Neural progenitor cell (in vitro differentiated cells): Measurements from ENCODE around the gene CDC42EP4. TPM values are rescaled to one million over a fixed set of nuclear protein-coding genes. Genes with fewer than 3 reads are reported as not detected.

Experiments used
- DNase-seq: peaks from one replicate; pipeline ENCODE4 v3.0.0-alpha.2; 2016; ENCODE audit warnings: low spot score
- H2AFZ ChIP-seq: fragments of 200-600 bp; sonication (generic); replicated peaks from 2 replicates; pipeline ENCODE4 v1.6.1; 2016; ENCODE audit warnings: antibody characterized with exemption
- H3F3A ChIP-seq: fragments of 200-600 bp; sonication (generic); 2 replicates; pipeline ENCODE4 v1.6.1; 2016; ENCODE audit warnings: antibody characterized with exemption, low read depth
- H3K27ac ChIP-seq: fragments of 200-600 bp; sonication (generic); 2 replicates; pipeline ENCODE4 v1.5.1; 2016; ENCODE audit warnings: mild to moderate bottlenecking
- H3K27me3 ChIP-seq: fragments of 200-600 bp; sonication (generic); 2 replicates; pipeline ENCODE4 v1.6.1; 2016; ENCODE audit warnings: mild to moderate bottlenecking, moderate library complexity
- H3K36me3 ChIP-seq: fragments of 200-600 bp; sonication (generic); 2 replicates; pipeline ENCODE4 v1.5.1; 2016
- H3K4me1 ChIP-seq: fragments of 200-600 bp; sonication (generic); 2 replicates; pipeline ENCODE4 v1.6.1; 2016; ENCODE audit warnings: mixed run types
- H3K4me2 ChIP-seq: fragments of 200-600 bp; sonication (generic); 2 replicates; pipeline ENCODE4 v1.6.1; 2016
- H3K4me3 ChIP-seq: fragments of 200-600 bp; sonication (generic); 2 replicates; pipeline ENCODE4 v1.5.1; 2016
- H3K79me2 ChIP-seq: fragments of 200-600 bp; sonication (generic); 2 replicates; pipeline ENCODE4 v1.6.1; 2016; ENCODE audit warnings: low read depth
- H3K9ac ChIP-seq: fragments of 200-600 bp; sonication (generic); 2 replicates; pipeline ENCODE4 v1.6.1; 2016
- H3K9me3 ChIP-seq: fragments of 200-600 bp; sonication (generic); 2 replicates; pipeline ENCODE4 v1.5.1; 2016; ENCODE audit warnings: low read depth
- H4K20me1 ChIP-seq: fragments of 200-600 bp; sonication (generic); 2 replicates; pipeline ENCODE4 v1.6.1; 2016; ENCODE audit warnings: low read depth
- H3K27ac Mint-ChIP-seq: 3 replicates; pipeline ENCODE4 v1.8.0; 2021; ENCODE audit warnings: mixed read lengths
- H3K27me3 Mint-ChIP-seq: 2 replicates; pipeline ENCODE4 v1.8.0; 2022; ENCODE audit warnings: low read depth, mild to moderate bottlenecking, inconsistent platforms, moderate library complexity, mixed read lengths; ENCODE audit not compliant: insufficient read depth
- H3K36me3 Mint-ChIP-seq: 3 replicates; pipeline ENCODE4 v1.8.0; 2021; ENCODE audit warnings: mixed read lengths
- H3K4me1 Mint-ChIP-seq: 3 replicates; pipeline ENCODE4 v1.8.0; 2021; ENCODE audit warnings: mixed read lengths
- H3K4me3 Mint-ChIP-seq: 3 replicates; pipeline ENCODE4 v1.8.0; 2021; ENCODE audit warnings: mild to moderate bottlenecking, moderate library complexity, mixed read lengths
- H3K9me3 Mint-ChIP-seq: 3 replicates; pipeline ENCODE4 v1.8.0; 2020; ENCODE audit warnings: mixed read lengths
- CTCF ChIP-seq: fragments of 200-600 bp; sonication (generic); IDR thresholded peaks from 2 replicates; pipeline ENCODE4 v1.5.1; 2017; ENCODE audit warnings: antibody characterized with exemption, mild to moderate bottlenecking
- EZH2 ChIP-seq: fragments of 200-600 bp; sonication (generic); IDR thresholded peaks from 2 replicates; pipeline ENCODE4 v1.6.1; 2017; ENCODE audit warnings: antibody characterized with exemption, mild to moderate bottlenecking, moderate library complexity
- EZH2phosphoT487 ChIP-seq: fragments of 200-600 bp; sonication (generic); IDR thresholded peaks from 2 replicates; pipeline ENCODE4 v1.6.1; 2017; ENCODE audit warnings: antibody characterized with exemption
- total RNA-seq: library from RNA; depleted of rRNA; stranded (reverse); fragments of >200 nt; gene quantifications from 2 replicates; pipeline ENCODE4 v1.2.3, GENCODE V29; 2015; ENCODE audit warnings: low replicate concordance

CDC42EP4 gene
- total RNA-seq, 1 donor from 2014 or later: 10.8 TPM

DNA sequence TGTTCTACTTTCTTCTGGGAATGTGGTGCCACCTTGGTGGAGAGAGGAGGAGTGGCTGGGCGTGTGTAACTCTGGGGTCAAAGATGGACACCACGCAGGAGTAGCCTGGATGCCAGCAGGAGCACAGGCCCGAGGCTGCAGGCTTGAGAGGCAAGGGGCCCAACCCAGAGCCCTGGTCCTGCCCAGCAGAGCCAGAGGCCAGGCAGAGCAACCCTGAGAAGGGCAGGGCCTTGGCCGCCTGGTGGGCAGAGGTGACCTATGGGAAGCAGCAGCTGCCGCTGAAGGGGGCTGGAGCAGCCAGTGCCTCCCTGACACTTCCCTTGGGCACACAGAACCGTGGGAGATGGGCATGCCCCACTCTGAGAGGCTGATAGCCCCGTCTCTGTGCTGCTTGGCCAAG lies 32.1 kb downstream of the CDC42EP4 start:
- peaks cover 35% of the 10 kb centered on the region for H3K4me1 Mint-ChIP-seq

DNA sequence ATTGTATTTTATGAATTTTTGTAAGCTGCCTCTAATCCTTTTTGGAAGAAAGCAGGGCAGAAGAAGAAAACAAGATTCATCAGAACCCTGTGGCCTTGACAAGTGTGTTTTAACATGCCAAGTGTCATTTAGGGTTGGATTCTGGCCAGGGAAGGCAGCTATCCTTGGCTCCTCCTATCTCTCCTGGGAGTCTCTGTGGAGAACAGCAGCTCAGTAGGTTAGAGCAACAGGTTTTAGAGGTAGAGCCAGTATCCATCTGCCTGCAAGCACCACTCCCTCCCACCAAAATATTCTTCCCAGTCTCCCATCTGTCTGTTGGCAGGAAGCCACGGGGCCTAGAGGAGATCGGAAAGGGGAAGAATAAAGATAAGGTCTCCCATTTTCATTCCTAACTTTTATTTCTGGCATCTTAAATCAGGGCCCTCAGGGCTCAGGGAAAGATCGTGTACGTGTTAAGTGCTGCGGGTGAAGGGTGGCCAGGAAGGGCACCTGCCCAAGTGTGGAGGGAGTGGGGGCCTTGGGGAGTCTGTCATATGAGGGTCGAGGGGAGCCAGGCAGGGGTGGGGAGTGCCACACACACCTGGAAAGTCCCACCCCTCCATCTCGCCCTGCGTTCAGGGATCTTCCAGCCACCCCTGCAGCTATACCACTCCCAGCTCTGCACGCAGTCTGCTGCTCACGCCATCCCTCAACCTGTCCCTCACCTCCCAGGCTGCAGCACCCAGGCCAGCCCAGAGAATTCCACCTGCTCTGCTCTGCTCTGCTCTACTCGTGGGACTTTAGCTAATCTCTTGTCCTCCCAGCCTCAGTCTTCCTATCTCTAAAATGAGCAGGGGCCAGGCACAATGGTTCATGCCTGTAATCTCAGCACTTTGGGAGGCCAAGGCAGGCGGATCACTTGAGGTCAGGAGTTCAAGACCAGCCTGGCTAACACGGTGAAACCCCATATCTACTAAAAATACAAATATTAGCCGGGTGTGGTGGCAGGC lies 33.0 kb downstream of the CDC42EP4 start:
- H3K27me3 Mint-ChIP-seq: peaks cover 3% of the 10 kb centered on the region
- H2AFZ ChIP-seq: no peak overlapping the region

More for the DNA sequence above, 32.1 kb downstream of the CDC42EP4 start:
- Histone ChIP-seq H3K79me2 (peaks cover 5% of the 10 kb centered on the region), H2AFZ (no peak overlapping the region), H3K9ac (no peak overlapping the region), H3K9me3 (no peaks in the 10 kb centered on the region), H3K27me3 (no peaks in the 10 kb centered on the region), H4K20me1 (peaks cover 16% of the 10 kb centered on the region), H3K4me2 (no peak overlapping the region), H3K27ac (no peak overlapping the region), H3K4me1 (peaks cover 16% of the 10 kb centered on the region), H3K36me3 (no peaks in the 10 kb centered on the region), H3K4me3 (no peak overlapping the region), H3F3A (peaks cover 9% of the 10 kb centered on the region)
- Mint-ChIP-seq H3K27ac (no peak overlapping the region), H3K36me3 (peaks cover 2% of the 10 kb centered on the region), H3K4me3 (no peak overlapping the region), H3K9me3 (no peaks in the 10 kb centered on the region), H3K27me3 (peaks cover 3% of the 10 kb centered on the region)
- no peak for TF ChIP-seq EZH2phosphoT487
- TF ChIP-seq CTCF: no peak
- TF ChIP-seq EZH2: no peak
- no peak for DNase-seq

GRCh38 chr17:73278049-73278464 lies 33.7 kb downstream of the CDC42EP4 start:
- Histone ChIP-seq H3K4me3 (no peak overlapping the region), H3K4me1 (no peaks in the 10 kb centered on the region), H3K9me3 (no peaks in the 10 kb centered on the region), H3K79me2 (no peaks in the 10 kb centered on the region), H2AFZ (no peak overlapping the region), H4K20me1 (peaks cover under 1% of the 10 kb centered on the region), H3F3A (no peaks in the 10 kb centered on the region), H3K36me3 (no peaks in the 10 kb centered on the region), H3K27ac (no peak overlapping the region), H3K27me3 (no peaks in the 10 kb centered on the region), H3K9ac (no peak overlapping the region), H3K4me2 (no peak overlapping the region)
- Mint-ChIP-seq H3K4me3 (no peak overlapping the region), H3K27me3 (peaks cover 3% of the 10 kb centered on the region), H3K4me1 (peaks cover 19% of the 10 kb centered on the region), H3K36me3 (no peaks in the 10 kb centered on the region), H3K9me3 (no peaks in the 10 kb centered on the region), H3K27ac (no peak overlapping the region)
- TF ChIP-seq EZH2phosphoT487: no peak
- TF ChIP-seq EZH2: no peak
- TF ChIP-seq CTCF: no peak
- no peak for DNase-seq

More for the DNA sequence above, 33.0 kb downstream of the CDC42EP4 start:
- no peak for TF ChIP-seq CTCF
- no peak for TF ChIP-seq EZH2phosphoT487
- TF ChIP-seq EZH2: no peak
- Histone ChIP-seq H3K79me2 (peaks cover 5% of the 10 kb centered on the region), H3K27ac (no peak overlapping the region), H3K27me3 (no peaks in the 10 kb centered on the region), H3K4me1 (peaks cover 7% of the 10 kb centered on the region), H3F3A (no peaks in the 10 kb centered on the region), H4K20me1 (peaks cover 6% of the 10 kb centered on the region), H3K36me3 (no peaks in the 10 kb centered on the region), H3K4me2 (no peak overlapping the region), H3K9ac (no peak overlapping the region), H3K9me3 (no peaks in the 10 kb centered on the region), H3K4me3 (no peak overlapping the region)
- peak overlapping the region; percentile 31 for H3K4me3 Mint-ChIP-seq
- no peaks in the 10 kb centered on the region for H3K36me3 Mint-ChIP-seq
- peaks cover 26% of the 10 kb centered on the region for H3K4me1 Mint-ChIP-seq
- no peaks in the 10 kb centered on the region for H3K9me3 Mint-ChIP-seq
- DNase-seq: no peak
- peak overlapping the region; percentile 8 for H3K27ac Mint-ChIP-seq
